K562 (cell line): ENCODE data around the gene TNFRSF11A. TPM values are rescaled to one million over a fixed set of nuclear protein-coding genes. Genes with fewer than 3 reads are reported as not detected.

Experiments used
- ATAC-seq: fragments of 200-7000 bp; cut with Tn5 transposase; 3 replicates; pipeline ENCODE4 v1.9.1; 2020; ENCODE audit warnings: moderate library complexity
- BruUV-seq: library from RNA; stranded (reverse); fragments of 400-500 nt; replicated peaks from 2 replicates; lab custom pipeline; 2021; lab: Mats Ljungman, UMichigan
- CTCF ChIA-PET: fragments of 300-600 bp; formaldehyde crosslinking; extraction: SDS; loops from one replicate; lab custom pipeline; 2021; ENCODE audit warnings: low intra/inter-chr PET ratio; lab: Yijun Ruan, JAX
- POLR2A ChIA-PET: fragments of 300-600, 350-650 bp; sonication (Branson Sonifier 250); formaldehyde crosslinking; extraction: SDS; loops from one replicate; lab custom pipeline; 2021; ENCODE audit warnings: antibody characterized with exemption, inconsistent platforms; lab: Yijun Ruan, JAX
- DNase-seq, 4 experiments: peaks; one replicate each; pipeline versions ENCODE4 v3.0.0 to v3.0.0-alpha.2; 2011 to 2018; ENCODE audit warnings: low spot score in 3 of 4, mixed read lengths in 3 of 4; ENCODE audit errors: extremely low read depth in 1 of 4
- FAIRE-seq: peaks from 2 replicates; lab custom pipeline; 2011; peaks lifted over from hg19 to GRCh38; lab: Jason Lieb, UNC
- H2AFZ ChIP-seq: 2 replicates; pipeline ENCODE4 v1.6.0; 2011; ENCODE audit warnings: low read depth, low read length, control low read depth, inconsistent platforms
- H3K27ac ChIP-seq: fragments of 200-600 bp; 3 replicates; pipeline ENCODE4 v1.8.0; 2011; ENCODE audit warnings: low read depth, mild to moderate bottlenecking, control low read depth, inconsistent platforms, low read length, moderate library complexity, mixed read lengths; ENCODE audit errors: extremely low read depth
- H3K27me3 ChIP-seq, 2 experiments: fragments of 300-600 bp in 1 of 2; 2 replicates in 1 of 2; 3 replicates in 1 of 2; pipeline versions ENCODE4 v1.6.0 to v1.8.0; 2011; ENCODE audit warnings: inconsistent platforms in 2 of 2, low read length in 2 of 2, mild to moderate bottlenecking in 1 of 2, mixed read lengths in 1 of 2, moderate library complexity in 1 of 2; ENCODE audit not compliant: control insufficient read depth in 2 of 2, insufficient read depth in 2 of 2
- H3K36me3 ChIP-seq: fragments of 300-600 bp; 3 replicates; pipeline ENCODE4 v1.8.0; 2011; ENCODE audit warnings: mild to moderate bottlenecking, low read length, inconsistent platforms; ENCODE audit not compliant: control insufficient read depth, insufficient read depth
- H3K4me1 ChIP-seq, 2 experiments: fragments of 200-600 bp in 1 of 2; replicated peaks in 1 of 2; 2 replicates in 1 of 2; 3 replicates in 1 of 2; pipeline versions ENCODE4 v1.5.1 to v1.8.0; 2011; ENCODE audit warnings: inconsistent platforms in 2 of 2, low read length in 2 of 2, mild to moderate bottlenecking in 1 of 2, mixed read lengths in 1 of 2, moderate library complexity in 1 of 2; ENCODE audit not compliant: control insufficient read depth in 2 of 2, insufficient read depth in 2 of 2
- H3K4me2 ChIP-seq: 2 replicates; pipeline ENCODE4 v1.6.1; 2011; ENCODE audit warnings: low read length, control low read depth, inconsistent platforms, mixed read lengths; ENCODE audit not compliant: insufficient read depth
- H3K4me3 ChIP-seq: fragments of 200-600 bp; sonication (generic), shearing (Covaris generic); 2 replicates; pipeline ENCODE4 v1.5.1; 2016; ENCODE audit warnings: control low read depth, inconsistent platforms
- H3K79me2 ChIP-seq: fragments of 200-600 bp; 3 replicates; pipeline ENCODE4 v1.8.0; 2011; ENCODE audit warnings: low read length, inconsistent platforms; ENCODE audit not compliant: control insufficient read depth, insufficient read depth
- H3K9ac ChIP-seq, 2 experiments: 2 replicates each; pipeline versions ENCODE4 v1.6.0 to v1.6.1; 2011; ENCODE audit warnings: low read depth in 2 of 2, low read length in 2 of 2, control low read depth in 1 of 2, inconsistent platforms in 1 of 2, mild to moderate bottlenecking in 1 of 2, mixed read lengths in 1 of 2; ENCODE audit not compliant: insufficient read depth in 1 of 2
- H3K9me1 ChIP-seq: one replicate; pipeline ENCODE4 v1.6.0; 2011; ENCODE audit warnings: inconsistent platforms, mild to moderate bottlenecking, low read length, moderate library complexity; ENCODE audit not compliant: control insufficient read depth, insufficient read depth
- H3K9me3 ChIP-seq: replicated peaks from 2 replicates; pipeline ENCODE4 v1.5.1; 2011; ENCODE audit warnings: low read depth, low read length, inconsistent platforms; ENCODE audit not compliant: control insufficient read depth, insufficient read depth
- H4K20me1 ChIP-seq: replicated peaks from 2 replicates; pipeline ENCODE4 v1.6.1; 2011; ENCODE audit warnings: low read length, inconsistent platforms, mixed read lengths; ENCODE audit not compliant: control insufficient read depth, insufficient read depth
- NFIC ChIP-seq: fragments of 450-650 bp; IDR thresholded peaks from 2 replicates; pipeline ENCODE4 v1.6.1; 2017; ENCODE audit warnings: mild to moderate bottlenecking, inconsistent platforms
- RERE ChIP-seq: sonication (generic); formaldehyde crosslinking; IDR thresholded peaks from 2 replicates; pipeline ENCODE4 v1.8.0; 2023; ENCODE audit warnings: missing genetic modification reagents, mild to moderate bottlenecking, borderline replicate concordance
- SRSF9 ChIP-seq: fragments of 200-400 bp; formaldehyde crosslinking; IDR thresholded peaks from 2 replicates; pipeline ENCODE4 v1.6.1; 2017; ENCODE audit warnings: low read depth, low read length, borderline replicate concordance
- WGBS: fragments of 100-300 bp; shearing (Covaris generic); methylation state at CpG from one replicate; pipeline ENCODE4 v1.1.6; 2016; ENCODE audit warnings: low coverage, mixed read lengths; ENCODE audit not compliant: insufficient coverage; ENCODE audit errors: missing lambda C conversion rate; 5-methylcytosine and 5-hydroxymethylcytosine counted together
- in situ Hi-C: fragments of 300-500 bp; cut with MboI; formaldehyde crosslinking; loops from 4 replicates; pipeline ENCODE4 v1.15.0; 2018; ENCODE audit warnings: inconsistent platforms, mixed read lengths
- intact Hi-C: fragments of 100-400 bp; cut with micrococcal nuclease; formaldehyde crosslinking; loops from 2 replicates; pipeline ENCODE4 v1.14.2; 2022
- polyA plus RNA-seq, 8 experiments: library from polyadenylated mRNA; depleted of rRNA in 4 of 8; stranded (reverse) in 5 of 8; unstranded in 3 of 8; fragments of >200 nt; fragmentation: Nextera tagmentation in 2 of 8; fragmentation: Illumina TruSeq in 1 of 8; extraction: Ambion mirVana in 2 of 8; extraction: Trizol in 1 of 8; gene quantifications; 2 replicates each; pipeline versions ENCODE4 v1.2.1 to v1.2.3, GENCODE V29; 2011 to 2014; ENCODE audit warnings: inconsistent platforms in 1 of 8, missing spikeins in 1 of 8
- total RNA-seq, 7 experiments: library from RNA; depleted of rRNA in 6 of 7; stranded (reverse); fragments of >200 nt in 6 of 7; fragmentation: Illumina TruSeq in 2 of 7; extraction: Trizol in 2 of 7; gene quantifications; 2 replicates each; pipeline versions ENCODE4 v1.2.1 to v1.2.3, GENCODE V29; 2011 to 2021; ENCODE audit warnings: low replicate concordance in 1 of 7

The TNFRSF11A gene
- total and polyA plus RNA-seq, 9 of the 15 experiments (the other 6 are each of a cell fraction or from before 2014, with no cell fraction given): 0.03 to 0.06 (median 0.04) TPM; not detected in 6

- TF ChIP-seq SRSF9: no peak
These were observed 6.6 kb upstream of the TNFRSF11A start (continued) for GRCh38 chr18:62318228-62319180.

- no peak for DNase-seq
- no TSS peak for BruUV-seq
- TF ChIP-seq NFIC (peak; percentile 25; the same call in 1 of the 2 replicates), RERE (CRISPR knock-in tag) (no peak)
These were observed 3.9 kb upstream of the TNFRSF11A start for GRCh38 chr18:62321201-62321600.

More at GRCh38 chr18:62321201-62321600, 3.9 kb upstream of the TNFRSF11A start:
- 0% methylated on average over 3 of the region's 3 CpGs for WGBS
- CTCF ChIA-PET: no interaction called here
- Histone ChIP-seq H3K27me3 (peaks cover 5 to 15% of the 10 kb centered on the region in 2 experiments; a peak in 4 of 5 replicates), H3K36me3 (no peaks in the 10 kb centered on the region), H3K4me3 (no peak overlapping the region), H3K27ac (no peak overlapping the region), H3K9me3 (no peaks in the 10 kb centered on the region), H3K9me1 (no peaks in the 10 kb centered on the region), H2AFZ (no peak overlapping the region), H3K4me2 (no peak overlapping the region), H3K79me2 (no peaks in the 10 kb centered on the region), H3K4me1 (peaks cover 4 to 20% of the 10 kb centered on the region in 2 experiments; a peak in 3 of 5 replicates), H4K20me1 (no peaks in the 10 kb centered on the region), H3K9ac (no peak overlapping the region)
- no peak for FAIRE-seq
- intact Hi-C loops: loop anchor here (10.0 kb wide), 1 partner anchor 136 kb away; the partner anchor contains the start of genes PIGN and RELCH
- no peak for ATAC-seq
- POLR2A ChIA-PET: no interaction called here
- in situ Hi-C loops: no loop called here
